GM19025 (cell line): Measurements from ENCODE around the gene IGSF22.

ENCODE experiments used
- ATAC-seq: cut with Tn5 transposase; IDR thresholded peaks from one replicate; pipeline ENCODE4 v1.9.1; 2021; ENCODE audit warnings: mild to moderate bottlenecking, low read depth, moderate library complexity; ENCODE audit not compliant: unreplicated experiment

Gene IGSF22

DNA sequence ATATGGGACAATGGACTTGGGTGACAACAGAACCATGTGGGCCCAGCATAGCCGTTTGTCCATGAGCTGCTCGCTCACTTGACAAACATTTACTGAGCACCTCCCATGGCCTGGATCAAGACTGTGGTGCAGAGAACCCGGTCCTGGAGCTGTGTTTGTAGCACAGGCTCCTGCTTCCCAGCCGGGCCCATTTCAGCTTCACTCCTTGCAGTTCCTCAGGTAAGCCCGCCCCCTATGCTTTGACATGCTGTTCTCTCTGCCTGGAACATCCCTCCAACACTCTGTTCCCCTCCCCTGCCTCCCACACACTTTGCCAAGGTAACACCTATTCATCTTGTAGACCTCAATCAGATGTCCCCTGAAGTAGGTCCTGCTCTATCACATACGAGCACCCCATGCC is 19.3 kb upstream of the IGSF22 start:
- ATAC-seq = no peak

DNA sequence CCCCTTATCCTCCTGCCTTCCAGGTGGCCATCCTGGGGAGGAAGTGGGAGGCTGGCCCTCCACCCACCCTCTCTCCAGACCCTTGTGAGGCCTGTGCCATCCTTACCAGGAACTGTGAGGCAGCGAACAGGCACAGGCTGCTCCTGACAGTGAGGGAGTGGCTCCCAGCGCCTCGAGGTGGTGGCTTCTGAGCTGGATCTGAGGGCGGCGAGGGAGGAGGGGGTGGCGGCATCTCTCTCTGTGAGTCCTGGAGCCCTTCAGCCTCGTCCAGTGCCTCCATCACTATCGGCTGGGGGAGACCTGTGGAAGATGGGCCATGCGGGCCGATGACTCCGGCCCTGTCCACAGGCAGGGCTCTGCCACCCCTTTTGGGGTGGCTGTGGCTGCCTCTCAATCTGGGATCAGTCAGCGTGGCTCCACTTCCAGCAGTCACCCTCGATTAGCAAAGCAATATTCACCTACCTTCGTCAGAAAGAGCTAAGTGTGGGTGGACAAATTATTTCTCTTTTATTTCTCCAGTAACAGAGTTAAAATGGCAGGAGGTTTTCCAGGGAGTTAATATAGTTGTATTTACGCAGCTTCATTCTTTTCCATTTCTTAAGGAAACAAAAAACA is 18.0 kb upstream of the IGSF22 start:
- no peak for ATAC-seq

DNA sequence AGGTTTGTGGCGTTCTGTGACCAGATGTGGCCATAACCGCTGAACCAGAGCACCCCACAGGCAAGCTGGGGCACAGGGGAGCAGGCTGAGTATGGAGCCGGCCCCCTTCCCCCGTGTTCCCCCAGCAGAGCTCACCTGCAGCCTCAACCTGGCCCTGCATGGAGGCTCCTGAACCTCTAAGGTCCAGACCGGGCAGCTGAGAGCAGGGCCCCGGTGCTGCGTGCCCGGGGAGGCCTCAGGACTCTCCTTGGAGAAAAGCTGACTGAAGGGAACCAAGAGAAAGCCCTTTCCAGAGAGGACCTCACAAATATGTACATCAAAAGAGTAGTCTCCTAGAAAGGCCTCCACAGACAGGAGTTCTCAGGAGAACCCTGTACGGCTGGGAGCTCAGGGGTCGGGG is 17.4 kb upstream of the IGSF22 start:
- ATAC-seq = no peak

DNA sequence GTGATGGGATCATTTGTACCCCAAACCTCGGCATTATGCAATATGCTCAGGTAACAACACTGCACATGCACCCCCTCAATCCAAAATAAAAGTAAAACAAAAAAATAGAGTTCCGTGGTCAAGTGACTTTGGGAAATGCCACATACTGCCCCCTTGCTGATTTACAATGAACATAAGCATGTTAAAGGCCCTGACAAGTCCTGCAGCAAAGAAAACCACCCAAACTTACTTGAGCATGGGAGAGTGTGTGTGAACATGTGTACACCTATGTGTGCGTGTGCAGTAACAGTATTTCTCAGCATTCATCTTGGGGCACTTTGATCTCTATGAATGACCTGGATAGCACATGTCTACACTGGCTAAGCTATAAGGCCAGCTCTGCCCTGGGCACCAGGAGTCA is 15.8 kb upstream of the IGSF22 start:
- no peak for ATAC-seq

DNA sequence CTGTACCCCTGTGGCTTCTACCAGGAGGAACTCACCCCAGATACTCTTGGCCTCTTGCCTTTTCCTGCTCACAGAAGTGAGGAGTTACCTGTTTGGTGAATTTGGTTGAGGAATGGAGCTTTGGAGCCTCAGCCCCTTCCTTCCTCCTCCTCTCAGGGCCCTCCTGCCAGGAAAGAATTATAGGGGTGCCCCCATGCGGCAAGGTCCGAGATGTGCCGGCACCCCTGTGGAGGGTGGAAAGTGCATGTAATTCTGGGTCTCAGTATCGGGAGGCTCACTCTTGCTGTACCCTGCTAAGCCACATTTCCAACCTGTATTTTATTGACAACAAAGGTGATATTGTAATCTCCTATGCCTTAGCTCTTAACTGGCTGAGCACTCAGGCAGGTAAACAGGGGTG is 13.7 kb upstream of the IGSF22 start:
- ATAC-seq = no peak

DNA sequence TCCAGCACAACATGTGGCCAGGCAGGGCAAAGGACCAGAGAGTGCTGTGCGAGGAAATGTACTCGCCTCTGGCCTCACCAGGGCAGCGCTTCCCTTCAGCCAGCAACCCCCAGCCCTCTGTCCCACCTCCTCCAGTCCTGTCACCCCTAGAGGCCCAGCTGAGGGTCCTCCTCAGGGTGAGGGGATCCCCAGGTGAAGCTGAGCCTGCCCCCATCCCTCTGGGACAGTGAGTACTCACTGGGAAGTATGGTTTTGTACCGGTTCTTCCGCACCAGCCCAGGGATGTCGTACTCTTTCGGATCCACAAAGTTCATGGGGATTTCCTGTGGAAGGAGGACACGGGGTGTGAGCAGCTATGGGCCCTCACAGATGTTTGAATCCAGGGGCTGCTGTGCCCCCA is 11.7 kb upstream of the IGSF22 start:
- no peak for ATAC-seq

DNA sequence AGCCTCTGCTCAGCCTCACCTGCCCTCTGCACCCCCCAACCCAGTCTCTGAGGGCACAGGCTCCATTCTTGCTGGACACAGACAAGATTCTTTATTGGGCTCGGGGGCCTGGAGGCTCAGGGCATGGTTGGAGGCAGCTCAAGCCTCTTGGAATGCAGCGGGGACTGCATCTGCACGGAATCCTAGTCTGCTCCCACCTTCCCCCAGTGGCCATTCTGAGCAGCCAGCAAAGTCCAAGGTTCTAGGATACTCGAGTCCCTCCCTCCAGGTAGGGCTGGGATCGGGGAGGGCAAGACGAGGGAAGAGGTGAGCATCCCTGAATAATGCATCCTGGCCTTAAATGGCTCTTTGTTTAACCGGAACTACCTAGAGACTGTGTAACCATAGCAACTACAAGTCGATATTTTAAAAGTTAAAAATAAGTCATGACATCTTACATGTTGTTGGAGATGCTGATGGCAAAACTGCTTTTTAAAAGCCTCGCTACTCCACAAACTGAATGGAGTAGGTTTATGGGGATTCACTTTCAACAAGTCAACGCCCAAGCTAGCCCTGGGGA is 10.7 kb upstream of the IGSF22 start:
- ATAC-seq = no peak

DNA sequence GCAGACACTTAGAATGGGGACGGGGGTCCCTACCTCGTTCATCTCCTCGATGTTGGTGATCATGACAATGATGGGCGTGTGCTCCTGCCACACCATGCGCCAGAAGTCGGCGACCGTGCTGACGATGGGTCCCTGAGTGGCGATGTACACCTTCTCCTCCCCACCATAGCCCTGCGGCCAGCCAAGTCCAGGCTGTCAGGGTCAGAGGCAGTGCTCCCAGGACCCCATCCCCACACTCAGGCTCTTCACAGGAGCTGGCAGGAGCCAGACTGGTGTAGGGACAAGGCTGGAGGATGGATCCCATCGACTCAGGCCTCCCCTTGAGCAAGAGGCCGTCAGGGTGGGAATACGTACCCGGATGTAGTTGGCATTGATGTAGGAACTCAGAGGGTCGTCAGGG is 7.2 kb upstream of the IGSF22 start:
- ATAC-seq = no peak

DNA sequence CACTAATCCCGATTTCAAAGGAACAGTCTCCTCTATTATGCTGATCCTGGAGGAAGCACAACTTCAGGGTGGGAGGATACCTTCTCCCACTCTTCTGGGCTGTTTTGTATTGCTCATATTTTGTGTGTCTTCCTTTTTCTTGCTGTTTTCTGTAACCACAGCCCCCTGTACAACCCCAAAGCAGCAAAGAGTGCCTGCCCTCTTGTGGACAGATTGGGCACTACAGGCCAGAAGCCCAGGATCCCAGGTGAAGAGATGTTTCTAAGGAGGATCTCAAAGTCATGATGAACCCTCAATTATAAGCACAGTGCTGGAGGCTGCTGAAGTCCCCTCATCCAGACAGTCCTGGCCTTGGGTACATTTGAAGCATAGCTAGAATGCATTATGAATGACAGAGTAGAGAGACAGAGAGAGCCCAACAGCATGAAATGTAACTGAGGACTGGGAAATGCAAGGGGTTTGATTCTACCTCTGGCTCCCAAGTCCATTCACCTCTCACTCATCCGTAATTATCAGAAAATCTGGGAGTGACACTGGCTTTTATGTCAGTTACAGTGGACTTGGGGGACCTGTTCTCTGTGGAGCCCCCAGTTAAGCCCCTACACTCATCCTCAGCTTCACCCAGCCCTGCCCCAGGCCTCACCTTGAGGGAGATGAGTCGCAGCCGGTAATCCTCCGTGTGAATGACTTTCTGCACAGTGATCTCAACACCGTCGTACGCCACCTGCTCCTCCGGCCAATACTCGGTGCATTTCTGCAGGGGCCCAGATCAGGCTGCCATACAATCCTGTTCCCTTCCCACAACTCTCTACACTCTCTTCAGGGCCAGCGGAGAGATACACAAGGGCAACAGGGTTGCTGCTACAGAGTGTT is 6.2 kb upstream of the IGSF22 start:
- ATAC-seq = no peak

DNA sequence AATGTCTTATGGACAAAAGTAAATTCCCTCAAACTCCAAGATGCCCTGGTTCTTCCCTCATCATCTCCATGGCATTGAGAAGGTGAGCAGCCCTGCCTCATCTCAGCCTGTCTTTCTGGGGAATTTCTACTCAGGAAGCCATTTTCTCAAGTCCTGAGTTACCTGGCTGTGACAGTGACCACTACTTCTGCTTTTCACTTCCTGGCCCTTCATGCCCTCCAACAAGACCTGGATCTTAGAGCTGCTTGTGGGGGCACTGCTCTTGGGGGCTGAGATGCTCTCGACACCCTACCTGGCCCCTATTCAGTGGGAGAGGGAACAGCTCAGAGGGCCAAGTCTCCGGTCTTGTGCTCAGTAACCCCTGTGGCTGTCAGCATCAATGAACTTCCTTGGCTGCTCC is 5.5 kb upstream of the IGSF22 start:
- no peak for ATAC-seq

DNA sequence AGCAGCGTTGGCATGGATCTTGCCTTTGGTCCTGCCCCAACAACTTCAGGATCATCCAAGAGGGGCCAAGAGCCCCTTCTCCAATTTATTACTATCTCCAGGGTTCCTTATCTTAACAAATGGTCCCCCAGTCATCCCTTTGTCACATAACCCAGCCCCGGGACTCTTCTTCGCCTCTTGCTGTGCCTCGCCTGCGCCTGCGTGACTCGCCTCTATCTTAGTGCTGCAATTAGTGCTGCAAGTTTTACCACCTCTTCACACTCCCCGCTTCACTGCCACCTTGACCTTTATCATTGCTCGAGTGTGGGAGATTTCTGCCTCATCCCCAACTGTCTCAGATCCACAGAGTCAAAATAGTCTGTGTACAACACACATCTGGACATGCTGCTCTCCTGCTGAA is 4.0 kb upstream of the IGSF22 start:
- ATAC-seq = no peak

DNA sequence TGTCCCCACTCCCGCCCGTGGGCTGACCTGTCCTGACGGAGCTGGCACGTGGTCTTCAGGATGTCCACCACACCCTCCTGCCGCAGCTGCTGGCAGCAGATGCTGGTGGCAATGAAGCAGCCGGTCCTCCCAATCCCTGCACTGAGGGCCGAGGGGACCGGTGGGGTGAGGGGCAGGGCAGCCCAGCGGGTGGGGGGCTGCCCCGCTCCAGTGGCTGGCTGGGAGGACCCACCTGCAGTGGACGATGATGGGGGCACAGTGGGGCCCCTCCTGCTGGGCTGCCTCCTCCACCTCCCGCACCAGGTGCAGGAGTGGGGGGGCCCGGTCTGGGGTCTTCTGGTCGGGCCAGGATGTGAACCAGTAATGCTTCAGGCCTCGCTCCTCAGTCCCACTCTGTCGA is 3.4 kb upstream of the IGSF22 start:
- no peak for ATAC-seq

DNA sequence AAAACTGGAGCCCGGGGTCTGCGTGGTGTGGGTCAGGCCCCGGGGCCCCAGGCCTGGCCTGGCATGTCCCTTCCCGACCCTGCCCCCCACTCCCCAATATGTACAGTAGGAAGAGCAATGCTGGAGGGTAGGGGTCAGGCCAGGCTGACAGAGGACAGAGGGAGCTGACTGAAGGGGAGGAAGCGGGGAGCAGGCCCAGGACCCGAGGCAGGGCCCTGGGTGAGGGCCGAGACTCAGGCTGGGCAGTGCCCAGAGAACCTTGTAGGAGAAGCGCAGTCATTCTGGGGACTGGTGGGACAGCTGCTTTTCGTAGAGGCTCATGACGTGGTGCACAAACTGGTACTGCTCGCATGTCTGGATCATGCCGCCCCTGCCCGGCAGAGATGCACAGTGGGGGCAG is 2.7 kb upstream of the IGSF22 start:
- ATAC-seq = no peak

DNA sequence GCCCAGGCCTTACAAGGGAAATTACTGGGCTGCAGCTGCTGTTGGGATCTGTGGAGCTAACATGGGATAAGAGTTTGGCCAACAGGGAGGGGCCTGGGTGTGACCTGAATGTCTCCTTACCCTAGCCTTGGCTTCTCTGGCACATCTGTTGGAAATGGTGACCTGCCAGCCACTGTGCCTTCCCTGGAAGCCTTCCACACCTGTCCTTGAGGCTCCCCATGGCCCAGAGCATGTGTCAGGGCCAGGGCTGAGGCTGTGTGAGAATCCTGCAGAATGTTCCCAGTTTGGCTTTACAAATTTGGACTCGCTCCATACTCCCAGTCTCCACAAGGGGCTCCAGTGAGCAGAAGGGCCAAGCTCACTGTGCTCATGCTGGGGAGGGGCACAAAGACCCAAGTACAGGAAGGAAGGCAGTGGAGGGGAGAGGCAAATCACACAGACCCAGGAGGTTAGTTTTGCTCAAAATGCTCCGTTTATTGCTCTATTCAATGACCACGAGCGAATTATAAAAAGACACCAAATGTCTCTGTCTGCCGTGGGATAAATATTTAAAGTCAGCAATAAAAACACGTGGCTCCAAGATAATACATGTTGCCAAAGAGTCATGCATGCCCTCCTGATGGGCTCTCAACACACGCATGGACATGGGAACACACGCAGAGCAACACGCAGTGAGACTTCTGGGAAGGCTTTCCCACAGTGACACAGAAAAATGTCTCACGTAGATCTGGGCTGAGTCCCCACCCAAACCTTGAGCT is 1.7 kb upstream of the IGSF22 start:
- ATAC-seq = no peak

DNA sequence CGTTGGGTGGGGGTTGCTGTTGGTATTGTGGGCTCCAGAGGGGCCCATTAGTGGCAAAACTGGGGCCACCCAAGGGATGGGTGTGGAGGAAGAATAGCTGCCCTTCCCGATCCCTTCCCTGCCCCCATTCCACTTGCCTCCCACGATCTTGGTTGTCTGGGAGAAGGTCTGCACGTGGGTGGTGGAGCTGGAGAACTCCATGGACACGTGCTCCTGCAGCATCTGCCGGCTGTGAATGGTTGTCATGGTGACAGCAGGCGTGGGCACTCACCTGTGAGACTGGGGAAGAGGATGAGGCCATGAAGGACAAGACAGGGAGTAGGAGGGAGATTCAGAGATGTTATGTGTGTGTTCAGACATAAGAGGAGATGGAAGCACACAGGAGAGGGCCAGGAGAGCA is 2.0 kb downstream of the IGSF22 start:
- ATAC-seq = no peak

DNA sequence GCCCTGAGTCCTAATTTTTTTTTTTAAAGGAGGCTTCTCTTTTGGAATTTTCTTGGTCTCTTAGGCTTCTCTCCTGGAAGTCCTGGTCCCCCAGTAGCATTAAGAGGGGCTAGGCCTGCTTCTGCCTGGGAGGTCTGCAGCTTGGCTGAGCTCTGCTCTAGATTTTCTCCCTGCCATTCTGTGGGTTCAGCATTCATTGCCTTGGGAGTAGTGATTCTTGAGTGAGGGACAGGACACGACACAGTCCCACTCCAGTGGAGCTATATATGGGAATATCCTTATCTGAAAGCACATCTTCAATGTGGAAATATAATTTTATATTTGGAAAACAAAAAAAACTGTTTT is 3.7 kb downstream of the IGSF22 start:
- ATAC-seq = no peak

DNA sequence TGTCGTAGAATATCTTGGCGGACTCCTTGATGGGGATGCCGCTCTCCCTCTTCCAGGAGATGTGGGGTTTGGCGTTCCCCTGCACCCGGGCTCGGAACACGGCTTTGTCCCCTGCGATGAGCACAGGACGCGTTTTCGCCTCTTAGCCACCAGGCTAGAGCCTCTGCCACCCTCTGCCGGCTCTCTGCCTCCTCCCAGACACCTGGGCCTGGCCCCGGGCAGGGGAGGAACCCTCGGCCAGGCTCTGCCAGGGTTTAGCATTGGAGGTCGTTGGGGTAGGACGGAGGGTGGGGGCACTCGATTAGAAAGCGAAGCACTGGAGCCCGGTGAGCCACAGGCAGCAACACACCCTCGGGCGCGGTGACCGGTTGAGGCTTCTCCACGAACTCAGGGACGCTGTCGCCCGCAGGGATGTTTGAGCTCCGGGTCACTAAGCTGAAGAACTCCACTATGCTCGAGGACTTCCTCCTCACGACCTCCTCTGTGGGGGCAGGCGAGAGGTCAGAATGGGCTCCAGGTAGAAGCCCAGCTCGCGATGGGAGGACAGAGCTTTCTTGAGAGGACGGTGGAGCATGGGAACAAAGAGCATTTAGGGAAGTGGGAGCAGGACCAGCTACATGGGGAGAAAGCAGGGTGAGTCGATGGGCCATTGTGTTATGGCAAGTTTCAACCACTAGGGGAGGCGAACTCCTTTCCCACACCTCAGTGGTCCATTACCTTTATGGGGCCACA is 4.3 kb downstream of the IGSF22 start:
- peak; percentile 60 for ATAC-seq

DNA sequence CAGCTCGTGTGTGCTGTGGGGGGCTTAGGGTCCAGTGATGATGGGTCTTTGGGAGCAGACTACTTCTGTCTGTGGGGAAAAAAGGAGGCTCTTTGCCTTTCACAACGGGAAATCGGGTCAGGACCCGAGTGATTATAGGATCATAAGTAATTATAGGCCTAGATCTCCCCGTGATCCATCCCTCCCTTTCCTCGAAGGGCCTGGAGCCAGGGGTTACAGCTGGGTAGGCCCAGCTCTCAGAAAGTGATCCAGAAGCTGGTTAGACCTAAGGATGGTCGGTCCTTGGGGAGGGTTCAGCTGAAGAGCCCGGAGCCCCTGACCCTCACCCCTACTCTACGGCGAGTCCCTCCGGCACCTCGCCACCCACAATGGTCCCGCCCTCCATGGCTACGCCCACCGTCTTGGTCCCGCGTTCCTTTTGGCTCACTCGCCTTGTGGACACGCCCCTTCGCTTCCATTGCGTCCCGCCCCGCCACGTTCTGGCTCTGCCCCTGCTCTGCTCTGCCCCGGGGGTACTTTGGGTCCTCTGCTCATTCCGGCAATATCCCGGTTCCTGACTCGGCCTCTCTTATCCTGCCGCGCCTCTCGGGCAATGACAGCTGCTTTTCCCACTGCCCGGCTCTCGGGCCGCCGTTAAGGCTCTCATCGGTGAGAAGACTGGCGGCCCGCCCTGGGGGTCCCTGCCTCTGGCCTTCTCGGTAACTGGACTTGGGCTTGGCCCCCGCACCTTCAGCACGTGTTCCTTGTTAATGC is 5.0 kb downstream of the IGSF22 start:
- peak; percentile 77 for ATAC-seq

DNA sequence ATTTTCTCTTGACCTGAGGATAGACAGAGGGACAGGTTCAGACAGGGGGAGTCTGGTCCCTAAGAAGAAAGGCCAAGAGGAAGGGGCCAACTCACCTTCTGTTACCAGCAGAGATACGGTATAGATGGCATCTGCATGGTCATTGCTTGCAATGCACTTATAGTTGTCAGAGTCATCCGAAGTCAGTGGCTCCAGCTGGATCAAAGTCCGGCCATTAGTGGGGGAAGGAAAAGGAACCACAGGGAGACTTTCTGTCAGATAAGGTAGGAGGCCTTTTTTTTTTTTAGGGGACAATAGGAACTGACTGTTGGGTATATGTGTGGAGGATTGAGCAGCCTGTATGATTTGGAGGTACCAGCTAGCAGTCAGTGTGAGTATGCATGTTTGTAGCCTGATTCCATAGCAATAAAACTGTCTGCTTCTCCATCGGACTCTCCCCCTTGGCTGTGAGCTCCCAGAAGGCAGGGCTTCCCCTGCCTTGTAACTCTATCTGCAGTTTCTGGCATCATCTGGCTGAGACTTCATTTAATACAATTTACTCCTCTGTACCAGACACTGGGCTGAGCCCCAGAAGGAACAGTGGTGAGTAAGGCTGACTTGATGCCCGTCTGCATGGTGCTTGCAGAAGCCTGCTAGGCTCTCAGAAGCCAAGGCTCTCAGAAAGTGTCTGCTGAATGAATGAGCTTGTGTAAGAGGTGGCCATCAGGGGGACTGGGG is 5.7 kb downstream of the IGSF22 start:
- no peak for ATAC-seq
